ENCODE results near the gene SLC47A2.

DNA sequence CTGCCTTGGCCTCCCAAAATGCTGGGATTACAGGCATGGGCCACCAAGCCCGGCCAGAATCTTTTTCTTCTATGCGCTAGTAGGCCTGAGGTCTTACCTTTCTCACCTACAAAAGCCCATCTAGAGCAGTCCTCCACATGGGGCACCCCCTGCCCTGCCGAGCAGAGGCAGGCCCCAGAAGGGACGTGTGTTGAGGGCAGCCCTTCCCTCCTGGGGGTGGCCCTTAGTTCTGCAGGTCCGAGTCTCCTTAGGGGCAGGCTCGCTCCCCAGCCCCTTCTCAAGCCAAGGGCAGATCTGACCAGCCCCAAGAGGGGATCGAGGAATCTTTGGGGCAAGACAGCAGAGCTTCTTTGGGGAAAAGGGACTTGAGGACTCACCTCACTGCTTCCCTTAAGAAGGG is 49.6 kb upstream of the SLC47A2 start:
- TF ChIP-seq, protein P1, sequence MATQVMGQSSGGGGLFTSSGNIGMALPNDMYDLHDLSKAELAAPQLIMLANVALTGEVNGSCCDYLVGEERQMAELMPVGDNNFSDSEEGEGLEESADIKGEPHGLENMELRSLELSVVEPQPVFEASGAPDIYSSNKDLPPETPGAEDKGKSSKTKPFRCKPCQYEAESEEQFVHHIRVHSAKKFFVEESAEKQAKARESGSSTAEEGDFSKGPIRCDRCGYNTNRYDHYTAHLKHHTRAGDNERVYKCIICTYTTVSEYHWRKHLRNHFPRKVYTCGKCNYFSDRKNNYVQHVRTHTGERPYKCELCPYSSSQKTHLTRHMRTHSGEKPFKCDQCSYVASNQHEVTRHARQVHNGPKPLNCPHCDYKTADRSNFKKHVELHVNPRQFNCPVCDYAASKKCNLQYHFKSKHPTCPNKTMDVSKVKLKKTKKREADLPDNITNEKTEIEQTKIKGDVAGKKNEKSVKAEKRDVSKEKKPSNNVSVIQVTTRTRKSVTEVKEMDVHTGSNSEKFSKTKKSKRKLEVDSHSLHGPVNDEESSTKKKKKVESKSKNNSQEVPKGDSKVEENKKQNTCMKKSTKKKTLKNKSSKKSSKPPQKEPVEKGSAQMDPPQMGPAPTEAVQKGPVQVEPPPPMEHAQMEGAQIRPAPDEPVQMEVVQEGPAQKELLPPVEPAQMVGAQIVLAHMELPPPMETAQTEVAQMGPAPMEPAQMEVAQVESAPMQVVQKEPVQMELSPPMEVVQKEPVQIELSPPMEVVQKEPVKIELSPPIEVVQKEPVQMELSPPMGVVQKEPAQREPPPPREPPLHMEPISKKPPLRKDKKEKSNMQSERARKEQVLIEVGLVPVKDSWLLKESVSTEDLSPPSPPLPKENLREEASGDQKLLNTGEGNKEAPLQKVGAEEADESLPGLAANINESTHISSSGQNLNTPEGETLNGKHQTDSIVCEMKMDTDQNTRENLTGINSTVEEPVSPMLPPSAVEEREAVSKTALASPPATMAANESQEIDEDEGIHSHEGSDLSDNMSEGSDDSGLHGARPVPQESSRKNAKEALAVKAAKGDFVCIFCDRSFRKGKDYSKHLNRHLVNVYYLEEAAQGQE (IDR thresholded peaks at IDR 0.05; ENCODE audit: unreplicated experiment): no peak
- TF ChIP-seq, protein P2, sequence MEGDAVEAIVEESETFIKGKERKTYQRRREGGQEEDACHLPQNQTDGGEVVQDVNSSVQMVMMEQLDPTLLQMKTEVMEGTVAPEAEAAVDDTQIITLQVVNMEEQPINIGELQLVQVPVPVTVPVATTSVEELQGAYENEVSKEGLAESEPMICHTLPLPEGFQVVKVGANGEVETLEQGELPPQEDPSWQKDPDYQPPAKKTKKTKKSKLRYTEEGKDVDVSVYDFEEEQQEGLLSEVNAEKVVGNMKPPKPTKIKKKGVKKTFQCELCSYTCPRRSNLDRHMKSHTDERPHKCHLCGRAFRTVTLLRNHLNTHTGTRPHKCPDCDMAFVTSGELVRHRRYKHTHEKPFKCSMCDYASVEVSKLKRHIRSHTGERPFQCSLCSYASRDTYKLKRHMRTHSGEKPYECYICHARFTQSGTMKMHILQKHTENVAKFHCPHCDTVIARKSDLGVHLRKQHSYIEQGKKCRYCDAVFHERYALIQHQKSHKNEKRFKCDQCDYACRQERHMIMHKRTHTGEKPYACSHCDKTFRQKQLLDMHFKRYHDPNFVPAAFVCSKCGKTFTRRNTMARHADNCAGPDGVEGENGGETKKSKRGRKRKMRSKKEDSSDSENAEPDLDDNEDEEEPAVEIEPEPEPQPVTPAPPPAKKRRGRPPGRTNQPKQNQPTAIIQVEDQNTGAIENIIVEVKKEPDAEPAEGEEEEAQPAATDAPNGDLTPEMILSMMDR (conservative IDR thresholded peaks at IDR 0.05; ENCODE audit: low read depth in 2 of 2): no peak
